H1 (cell line): ENCODE data around the gene TBCD. TPM values are rescaled to one million over a fixed set of nuclear protein-coding genes. Genes with fewer than 3 reads are reported as not detected.

Source experiments
- CTCF ChIA-PET: fragments of 300-600 bp; sonication (Branson Sonifier 250); formaldehyde crosslinking; loops from one replicate; lab custom pipeline; 2021; ENCODE audit not compliant: partially characterized antibody; lab: Charles Lee
- POLR2A ChIA-PET: fragments of 300-600 bp; sonication (Branson Sonifier 250); formaldehyde crosslinking; loops from one replicate; lab custom pipeline; 2021; ENCODE audit warnings: inconsistent platforms; ENCODE audit not compliant: partially characterized antibody; lab: Charles Lee
- DNase-seq, 2 experiments: peaks; one replicate each; pipeline versions ENCODE4 v3.0.0 to v3.0.0-alpha.2; 2010 to 2022; ENCODE audit warnings: low spot score in 2 of 2, low read depth in 1 of 2, mixed read lengths in 1 of 2
- FAIRE-seq: peaks from 2 replicates; lab custom pipeline; 2011; peaks lifted over from hg19 to GRCh38; lab: Jason Lieb, UNC
- H2AFZ ChIP-seq: 2 replicates; pipeline ENCODE4 v1.8.1; 2012; ENCODE audit warnings: low read length, inconsistent platforms
- H2AK5ac ChIP-seq: 2 replicates; pipeline ENCODE4 v1.6.1; 2013; ENCODE audit warnings: low read depth, low read length
- H2BK120ac ChIP-seq: replicated peaks from 2 replicates; pipeline ENCODE3; 2013; ENCODE audit warnings: low read depth, low read length, inconsistent platforms
- H2BK12ac ChIP-seq: 2 replicates; pipeline ENCODE4 v1.6.1; 2013; ENCODE audit warnings: low read depth, low read length
- H2BK15ac ChIP-seq: 2 replicates; pipeline ENCODE4 v1.6.1; 2013; ENCODE audit warnings: low read length
- H2BK20ac ChIP-seq: 2 replicates; pipeline ENCODE4 v1.6.1; 2013; ENCODE audit warnings: low read length
- H2BK5ac ChIP-seq: 2 replicates; pipeline ENCODE4 v1.6.1; 2013; ENCODE audit warnings: low read depth, low read length
- H3K14ac ChIP-seq: 2 replicates; pipeline ENCODE4 v1.6.1; 2013; ENCODE audit warnings: inconsistent platforms; ENCODE audit not compliant: insufficient read length
- H3K18ac ChIP-seq: 2 replicates; pipeline ENCODE4 v1.6.1; 2013; ENCODE audit warnings: low read length; ENCODE audit errors: extremely low read depth
- H3K23ac ChIP-seq: 2 replicates; pipeline ENCODE4 v1.6.1; 2013; ENCODE audit warnings: inconsistent platforms; ENCODE audit not compliant: insufficient read length
- H3K23me2 ChIP-seq: 2 replicates; pipeline ENCODE4 v1.6.1; 2013; ENCODE audit warnings: low read depth, low read length
- H3K27ac ChIP-seq: 2 replicates; pipeline ENCODE4 v1.6.1; 2011; ENCODE audit warnings: low read depth, low read length, inconsistent platforms
- H3K27me3 ChIP-seq, 4 experiments: replicated peaks in 1 of 4; 1 replicate in 1 of 4; 2 replicates in 3 of 4; pipeline versions ENCODE4 v1.6.1 to v1.8.1; 2011 to 2013; ENCODE audit warnings: low read length in 3 of 4, mild to moderate bottlenecking in 3 of 4, inconsistent platforms in 2 of 4, mixed read lengths in 2 of 4, moderate library complexity in 1 of 4; ENCODE audit not compliant: control insufficient read depth in 3 of 4, insufficient read depth in 3 of 4; ENCODE audit errors: extremely low read depth in 1 of 4
- H3K36me3 ChIP-seq, 4 experiments: 2 replicates each; pipeline versions ENCODE4 v1.6.1 to v1.8.1; 2011 to 2013; ENCODE audit warnings: mild to moderate bottlenecking in 4 of 4, low read length in 3 of 4, moderate library complexity in 2 of 4, control low read depth in 1 of 4, inconsistent platforms in 1 of 4; ENCODE audit not compliant: insufficient read depth in 4 of 4, control insufficient read depth in 2 of 4
- H3K4ac ChIP-seq: replicated peaks from 2 replicates; pipeline ENCODE3; 2013; ENCODE audit warnings: low read length, low read depth, mixed read lengths, inconsistent platforms; ENCODE audit not compliant: insufficient read length
- H3K4me1 ChIP-seq, 4 experiments: replicated peaks in 1 of 4; 1 replicate in 1 of 4; 2 replicates in 3 of 4; pipeline versions ENCODE4 v1.6.1 to v1.8.1; 2011 to 2013; ENCODE audit warnings: low read length in 3 of 4, inconsistent platforms in 2 of 4, mixed read lengths in 1 of 4; ENCODE audit not compliant: insufficient read depth in 4 of 4, control insufficient read depth in 3 of 4
- H3K4me2 ChIP-seq, 2 experiments: 2 replicates each; pipeline versions ENCODE4 v1.6.1 to v1.8.1; 2011 to 2013; ENCODE audit warnings: low read depth in 2 of 2, low read length in 2 of 2, control low read depth in 1 of 2, inconsistent platforms in 1 of 2, mild to moderate bottlenecking in 1 of 2; ENCODE audit not compliant: insufficient read depth in 1 of 2
- H3K4me3 ChIP-seq, 4 experiments: fragments of 200-600, 300-600 bp in 1 of 4; sonication (generic), shearing (Covaris generic), sonication (Bioruptor Twin) in 1 of 4; 2 replicates each; pipeline versions ENCODE4 v1.5.1 to v1.8.1; 2011 to 2016; ENCODE audit warnings: low read length in 4 of 4, low read depth in 3 of 4, control low read depth in 2 of 4, inconsistent platforms in 2 of 4, mild to moderate bottlenecking in 2 of 4, mixed read lengths in 1 of 4, moderate library complexity in 1 of 4; ENCODE audit not compliant: insufficient read depth in 2 of 4; ENCODE audit errors: extremely low read depth in 1 of 4
- H3K56ac ChIP-seq: replicated peaks from 2 replicates; pipeline ENCODE3; 2013; ENCODE audit warnings: low read depth, mild to moderate bottlenecking, mixed read lengths, low read length, inconsistent platforms; ENCODE audit not compliant: insufficient read length
- H3K79me1 ChIP-seq: 2 replicates; pipeline ENCODE4 v1.6.1; 2013; ENCODE audit warnings: low read depth, low read length, control low read depth
- H3K79me2 ChIP-seq, 2 experiments: 2 replicates each; pipeline versions ENCODE4 v1.6.1 to v1.8.1; 2012 to 2013; ENCODE audit warnings: low read length in 2 of 2, mild to moderate bottlenecking in 2 of 2, inconsistent platforms in 1 of 2; ENCODE audit not compliant: insufficient read depth in 2 of 2, control insufficient read depth in 1 of 2
- H3K9ac ChIP-seq, 4 experiments: replicated peaks in 1 of 4; 1 replicate in 1 of 4; 2 replicates in 3 of 4; pipeline versions ENCODE4 v1.6.1 to v1.8.1; 2011 to 2013; ENCODE audit warnings: low read depth in 3 of 4, low read length in 3 of 4, control low read depth in 2 of 4, mild to moderate bottlenecking in 2 of 4, moderate library complexity in 2 of 4, inconsistent platforms in 1 of 4; ENCODE audit errors: extremely low read depth in 1 of 4
- H3K9me3 ChIP-seq, 2 experiments: 2 replicates each; pipeline versions ENCODE4 v1.6.1 to v1.8.1; 2012 to 2013; ENCODE audit warnings: mild to moderate bottlenecking in 2 of 2, moderate library complexity in 2 of 2, control low read depth in 1 of 2, inconsistent platforms in 1 of 2, low read depth in 1 of 2, low read length in 1 of 2, mixed read lengths in 1 of 2; ENCODE audit not compliant: insufficient read depth in 2 of 2
- H4K20me1 ChIP-seq, 2 experiments: replicated peaks in 1 of 2; 2 replicates each; pipeline versions ENCODE3 to v1.8.1; 2011 to 2013; ENCODE audit warnings: inconsistent platforms in 2 of 2, low read length in 2 of 2, mild to moderate bottlenecking in 1 of 2; ENCODE audit not compliant: insufficient read depth in 2 of 2, control insufficient read depth in 1 of 2
- H4K5ac ChIP-seq: 2 replicates; pipeline ENCODE4 v1.6.1; 2013; ENCODE audit warnings: low read length, low read depth, mixed read lengths, inconsistent platforms; ENCODE audit not compliant: insufficient read length
- H4K8ac ChIP-seq: 2 replicates; pipeline ENCODE4 v1.8.0; 2013; ENCODE audit warnings: mild to moderate bottlenecking, moderate library complexity, low read length, inconsistent platforms; ENCODE audit not compliant: insufficient read depth; ENCODE audit errors: extremely low read depth
- H4K91ac ChIP-seq: replicated peaks from 2 replicates; pipeline ENCODE3; 2013; ENCODE audit warnings: low read length, mixed read lengths, inconsistent platforms; ENCODE audit not compliant: insufficient read length
- CBX5 ChIP-seq: fragments of 300-800, 300-1000 bp; sonication (generic); IDR thresholded peaks from 2 replicates; pipeline ENCODE4 v1.7.1; 2016; ENCODE audit warnings: antibody characterized with exemption, low read length, low read depth
- CTCF ChIP-seq, 3 experiments: IDR thresholded peaks; 1 replicate in 2 of 3; 2 replicates in 1 of 3; pipeline versions ENCODE4 v1.5.1 to v1.6.1; 2011; ENCODE audit warnings: low read length in 3 of 3, mild to moderate bottlenecking in 3 of 3, inconsistent platforms in 2 of 3, low read depth in 1 of 3, moderate library complexity in 1 of 3; ENCODE audit not compliant: insufficient read depth in 1 of 3; ENCODE audit errors: control extremely low read depth in 1 of 3
- EGR1 ChIP-seq: IDR thresholded peaks from 2 replicates; pipeline ENCODE4 v1.6.1; 2011; ENCODE audit warnings: low read depth, low read length, borderline replicate concordance
- GTF2F1 ChIP-seq: IDR thresholded peaks from 2 replicates; pipeline ENCODE4 v1.6.1; 2012; ENCODE audit warnings: low read depth, low read length, improper control_type of control experiment, borderline replicate concordance
- KDM5A ChIP-seq: fragments of 200-600 bp; IDR thresholded peaks from 2 replicates; pipeline ENCODE4 v1.7.1; 2012; ENCODE audit warnings: mild to moderate bottlenecking, low read length, inconsistent platforms, mixed read lengths
- PHF8 ChIP-seq: fragments of 200-600 bp; sonication (generic); conservative IDR thresholded peaks from 2 replicates; pipeline ENCODE4 v1.7.1; 2012; ENCODE audit warnings: low read depth, mild to moderate bottlenecking, inconsistent platforms, low read length, moderate library complexity
- RFX5 ChIP-seq: IDR thresholded peaks from 2 replicates; pipeline ENCODE4 v1.6.1; 2011; ENCODE audit warnings: low read depth, low read length, improper control_type of control experiment, borderline replicate concordance
- USF2 ChIP-seq: IDR thresholded peaks from 2 replicates; pipeline ENCODE4 v1.6.1; 2011; ENCODE audit warnings: low read length, improper control_type of control experiment
- YY1 ChIP-seq: IDR thresholded peaks from 2 replicates; pipeline ENCODE4 v1.6.1; 2011; ENCODE audit warnings: low read depth, mild to moderate bottlenecking, low read length
- WGBS, 2 experiments: shearing (Covaris generic) in 1 of 2; methylation state at CpG; one replicate each; pipeline versions ENCODE4 v1.1.6 to v1.1.7; 2013 to 2015; ENCODE audit warnings: low lambda C conversion rate in 2 of 2, mixed read lengths in 2 of 2, inconsistent platforms in 1 of 2, low coverage in 1 of 2, missing lambda C conversion rate in 1 of 2; ENCODE audit not compliant: insufficient replicate concordance in 2 of 2, insufficient coverage in 1 of 2, insufficient read length in 1 of 2; ENCODE audit errors: extremely low coverage in 1 of 2, missing lambda C conversion rate in 1 of 2; 5-methylcytosine and 5-hydroxymethylcytosine counted together
- polyA plus RNA-seq, 7 experiments: library from polyadenylated mRNA; depleted of rRNA in 3 of 7; stranded (reverse) in 5 of 7; unstranded in 2 of 7; fragments of >200 nt in 5 of 7; fragments of 200-250 nt in 2 of 7; gene quantifications; 1 replicate in 5 of 7; 2 replicates in 1 of 7; 4 replicates in 1 of 7; pipeline versions ENCODE4 v1.2.1 to v1.2.3, GENCODE V29; 2011 to 2013; ENCODE audit warnings: missing spikeins in 2 of 7, mixed read lengths in 2 of 7
- total RNA-seq: library from RNA; stranded (reverse); fragmentation: NEBNext Ultra II Directional; extraction: Animal tissue kit (Norgen Biotek cat#: 25700); gene quantifications from 2 replicates; pipeline ENCODE4 v1.2.1, GENCODE V29; 2021

Gene TBCD
- total and polyA plus RNA-seq, 2 of the 8 experiments (the other 6 are each of a cell fraction or from before 2014, with no cell fraction given): 118 to 162 TPM

- ChIA-PET CTCF (interaction anchor here (1.3 kb wide), 1 partner anchor 40 kb away, joined by 4 read pairs; no protein-coding TSS in a partner anchor), POLR2A (no interaction called here)
- Histone ChIP-seq H3K27ac (no peak overlapping the region), H2BK5ac (no peak overlapping the region), H3K4ac (no peak overlapping the region), H3K23ac (no peak overlapping the region), H2BK15ac (no peak overlapping the region), H3K36me3 (peaks cover 0 to 5% (median 2%) of the 10 kb centered on the region in 4 experiments; a peak in 3 of 8 replicates), H2BK12ac (no peak overlapping the region), H4K20me1 (no peaks in the 10 kb centered on the region), H2AFZ (no peak overlapping the region), H3K4me3 (no peak overlapping the region), H3K27me3 (no peaks in the 10 kb centered on the region), H3K14ac (no peak overlapping the region), H4K8ac (no peak overlapping the region), H3K79me1 (no peaks in the 10 kb centered on the region), H4K91ac (no peak overlapping the region), H3K18ac (no peak overlapping the region), H3K4me1 (no peaks in the 10 kb centered on the region), H3K9ac (no peak overlapping the region), H3K23me2 (0 out of 2 replicates have a peak, but pooled peaks cover 4% of the 10 kb centered on the region), H2BK120ac (no peak overlapping the region), H3K79me2 (no peaks in the 10 kb centered on the region), H3K9me3 (peaks cover 9 to 48% of the 10 kb centered on the region in 2 experiments; a peak in 3 of 4 replicates), H3K56ac (no peak overlapping the region), H3K4me2 (no peak overlapping the region), H2AK5ac (no peak overlapping the region), H4K5ac (no peak overlapping the region), H2BK20ac (no peak overlapping the region)
- no peak for DNase-seq
- 89% methylated on average over 25 of the region's 33 CpGs; no CpG with 5 or more reads in 1 of the 2 experiments for WGBS, 2 experiments
- FAIRE-seq: no peak
- no peak for TF ChIP-seq USF2
- TF ChIP-seq RFX5: no peak
- no peak for TF ChIP-seq PHF8
- no peak for TF ChIP-seq GTF2F1
- no peak for TF ChIP-seq KDM5A
- TF ChIP-seq YY1: no peak
- no peak for TF ChIP-seq CBX5
- TF ChIP-seq EGR1: no peak
- no peak for TF ChIP-seq CTCF (IDR thresholded peaks at IDR 0.05; ENCODE audit: control extremely low read depth in 1 of 3, insufficient read depth in 1 of 3, low read depth in 1 of 3, low read length in 3 of 3)
These were observed 205.0 kb downstream of the TBCD start for GRCh38 chr17:82956726-82957468.
